GM12892 (cell line): Measurements from ENCODE around the gene ATXN10.

Experiments used
- POLR2A ChIP-seq: IDR thresholded peaks from 2 replicates; pipeline ENCODE4 v1.6.1; 2011; ENCODE audit warnings: low read depth, low read length, control low read depth
- POLR2AphosphoS5 ChIP-seq: IDR thresholded peaks from 2 replicates; pipeline ENCODE4 v1.6.1; 2011; ENCODE audit warnings: low read depth, low read length, control low read depth

DNA sequence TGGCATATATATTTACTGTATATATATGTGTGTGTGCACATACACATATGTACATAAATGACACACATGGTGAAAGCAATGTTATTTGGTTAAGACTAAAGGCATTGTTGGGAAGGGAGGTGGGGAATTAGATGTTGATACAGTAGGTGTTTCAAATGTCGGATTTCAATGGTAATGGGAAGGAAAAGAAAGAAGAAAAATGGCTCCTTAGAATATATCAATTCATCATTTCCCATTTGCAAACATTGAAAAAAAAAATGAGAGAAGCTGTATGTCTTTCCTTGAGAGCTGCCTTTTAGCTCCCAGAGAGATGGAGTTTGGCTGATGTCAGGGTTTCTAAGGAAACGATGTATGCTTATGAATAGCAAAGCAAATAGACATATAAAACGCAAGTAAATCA, 33.4 kb upstream of the ATXN10 start:
- TF ChIP-seq POLR2AphosphoS5: no peak
- no peak for TF ChIP-seq POLR2A
